Cardiac fibroblast (primary cell): ENCODE measurements around the gene AAR2.

Source experiments
- DNase-seq, 2 donors: peaks; one replicate each; pipeline versions ENCODE4 v3.0.0 to v3.0.0-alpha.2; 2010; ENCODE audit warnings: low read depth in 2 of 2
- H3K4me3 ChIP-seq, 2 donors: replicated peaks in 1 of 2; 1 replicate in 1 of 2; 2 replicates in 1 of 2; pipeline ENCODE4 v1.5.1; 2011; ENCODE audit warnings: low read depth in 2 of 2, low read length in 2 of 2, mild to moderate bottlenecking in 2 of 2, moderate library complexity in 1 of 2
- CTCF ChIP-seq: IDR thresholded peaks from one replicate; pipeline ENCODE4 v1.5.1; 2011; ENCODE audit warnings: low read depth, mild to moderate bottlenecking, low read length, inconsistent platforms

AAR2 gene

GRCh38 chr20:36230019-36230418 is 6.3 kb upstream of the AAR2 start:
- H3K4me3 ChIP-seq, result no peak overlapping the region
- TF ChIP-seq CTCF, result no peak
- DNase-seq, result no peak

- DNase-seq, result no peak
- no peak for TF ChIP-seq CTCF
- H3K4me3 ChIP-seq, result no peak overlapping the region
Observed at GRCh38 chr20:36231331-36231730, 4.9 kb upstream of the AAR2 start.

- no peak overlapping the region for H3K4me3 ChIP-seq
- no peak for DNase-seq
- no peak for TF ChIP-seq CTCF
Observed at GRCh38 chr20:36234771-36235320, 1.4 kb upstream of the AAR2 start.

- no peak for TF ChIP-seq CTCF
- peak overlapping the region; percentile 78 to 84 for H3K4me3 ChIP-seq
- DNase-seq, result no peak
Observed at GRCh38 chr20:36236786-36237121, 476 bp downstream of the AAR2 start.

- H3K4me3 ChIP-seq, result peak overlapping the region; percentile 78 to 84
- no peak for DNase-seq
- no peak for TF ChIP-seq CTCF
Observed at GRCh38 chr20:36237477-36237876, 1.2 kb downstream of the AAR2 start.

- no peak for TF ChIP-seq CTCF
- no peak for DNase-seq
- no peak overlapping the region for H3K4me3 ChIP-seq
Observed at GRCh38 chr20:36238153-36238552, 1.9 kb downstream of the AAR2 start.

GRCh38 chr20:36238760-36239159 is 2.5 kb downstream of the AAR2 start:
- H3K4me3 ChIP-seq, result no peak overlapping the region
- no peak for DNase-seq
- no peak for TF ChIP-seq CTCF
